ENCODE results near the gene FASN. TPM values are rescaled to one million over a fixed set of nuclear protein-coding genes. Genes with fewer than 3 reads are reported as not detected.

The FASN gene
- total RNA-seq, 1 experiment from 2014 or later: 956 TPM

DNA sequence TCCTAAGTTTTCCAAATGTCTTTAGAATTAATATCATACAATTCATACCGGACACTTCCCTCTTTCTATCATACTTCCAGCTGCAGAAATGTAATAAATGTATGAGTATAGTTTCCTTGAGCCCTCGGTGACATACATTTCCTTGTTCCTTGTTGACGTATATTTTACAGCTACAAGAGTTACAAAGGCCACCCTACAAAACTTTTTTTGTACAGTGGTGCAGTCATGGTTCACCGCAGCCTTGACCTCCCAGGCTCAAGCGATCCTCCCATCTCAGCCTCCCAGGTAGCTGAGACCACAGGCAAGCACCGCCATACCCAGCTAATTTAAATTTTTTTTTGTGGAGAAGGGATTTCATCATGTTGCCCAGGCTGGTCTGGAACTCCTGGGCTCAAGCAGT lies 25.2 kb downstream of the FASN start:
- POLR2A ChIA-PET: interaction anchor here (0.6 kb wide), 1 partner anchor 32 kb away, joined by 21 read pairs; no protein-coding TSS in a partner anchor

GRCh38 chr17:82070611-82071010 lies 27.4 kb downstream of the FASN start:
- ATAC-seq (no peak), DNase-seq (ENCODE audit: low read depth, low spot score) (no peak)
- no peak overlapping the region for H3K4me3 ChIP-seq (ENCODE audit: low read depth in 2 of 2, low read length in 2 of 2)
- TF ChIP-seq SIN3A (IDR thresholded peaks at IDR 0.05; ENCODE audit: borderline replicate concordance, insufficient read depth, low read depth, low read length) (no peak), POLR2AphosphoS5 (IDR thresholded peaks at IDR 0.05; ENCODE audit: low read depth, low read length) (no peak), TCF7L2 (IDR thresholded peaks at IDR 0.05; ENCODE audit: low read depth, low read length) (no peak), REST (IDR thresholded peaks at IDR 0.05; ENCODE audit: insufficient read depth in 1 of 2, low read depth in 2 of 2, low read length in 1 of 2) (no peak)
- TF ChIP-seq, protein P1, sequence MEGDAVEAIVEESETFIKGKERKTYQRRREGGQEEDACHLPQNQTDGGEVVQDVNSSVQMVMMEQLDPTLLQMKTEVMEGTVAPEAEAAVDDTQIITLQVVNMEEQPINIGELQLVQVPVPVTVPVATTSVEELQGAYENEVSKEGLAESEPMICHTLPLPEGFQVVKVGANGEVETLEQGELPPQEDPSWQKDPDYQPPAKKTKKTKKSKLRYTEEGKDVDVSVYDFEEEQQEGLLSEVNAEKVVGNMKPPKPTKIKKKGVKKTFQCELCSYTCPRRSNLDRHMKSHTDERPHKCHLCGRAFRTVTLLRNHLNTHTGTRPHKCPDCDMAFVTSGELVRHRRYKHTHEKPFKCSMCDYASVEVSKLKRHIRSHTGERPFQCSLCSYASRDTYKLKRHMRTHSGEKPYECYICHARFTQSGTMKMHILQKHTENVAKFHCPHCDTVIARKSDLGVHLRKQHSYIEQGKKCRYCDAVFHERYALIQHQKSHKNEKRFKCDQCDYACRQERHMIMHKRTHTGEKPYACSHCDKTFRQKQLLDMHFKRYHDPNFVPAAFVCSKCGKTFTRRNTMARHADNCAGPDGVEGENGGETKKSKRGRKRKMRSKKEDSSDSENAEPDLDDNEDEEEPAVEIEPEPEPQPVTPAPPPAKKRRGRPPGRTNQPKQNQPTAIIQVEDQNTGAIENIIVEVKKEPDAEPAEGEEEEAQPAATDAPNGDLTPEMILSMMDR (IDR thresholded peaks at IDR 0.05): no peak
- intact Hi-C loops (cut with micrococcal nuclease; ENCODE audit: unreplicated experiment) (no loop called here), in situ Hi-C loops (cut with HindIII; ENCODE audit: low pct_unique_long_range_greater_than_20kb, low sequenced_read_pairs) (no loop called here)
- POLR2A ChIA-PET: interaction anchor here (0.6 kb wide), 1 partner anchor 32 kb away, joined by 3 read pairs; no protein-coding TSS in a partner anchor
- no TSS peak for BruUV-seq (replicated peaks)
- no peaks in the 10 kb centered on the region for H3K9me3 ChIP-seq (ENCODE audit: control insufficient read depth, insufficient read depth, low read depth, low read length)
- no peaks in the 10 kb centered on the region for H3K36me3 ChIP-seq (ENCODE audit: control insufficient read depth, insufficient read depth, low read length)
- H3K27ac ChIP-seq (ENCODE audit: low read length): no peak overlapping the region
- CTCF ChIA-PET: no interaction called here
- no peaks in the 10 kb centered on the region for H3K27me3 ChIP-seq (ENCODE audit: control insufficient read depth, insufficient read depth, low read length)
- H3K4me1 ChIP-seq (ENCODE audit: control insufficient read depth, insufficient read depth, low read length): peaks cover 4% of the 10 kb centered on the region; the same call in 1 of the 2 replicates

More for the DNA sequence above, 25.2 kb downstream of the FASN start:
- CTCF ChIA-PET: interaction anchor here (0.7 kb wide), 1 partner anchor 31 kb away, joined by 3 read pairs; no protein-coding TSS in a partner anchor
- no peak for TF ChIP-seq SIN3A (IDR thresholded peaks at IDR 0.05; ENCODE audit: borderline replicate concordance, insufficient read depth, low read depth, low read length)
- no peak for TF ChIP-seq POLR2AphosphoS5 (IDR thresholded peaks at IDR 0.05; ENCODE audit: low read depth, low read length)
- TF ChIP-seq TCF7L2 (IDR thresholded peaks at IDR 0.05; ENCODE audit: low read depth, low read length): no peak
- no peak for TF ChIP-seq REST (IDR thresholded peaks at IDR 0.05; ENCODE audit: insufficient read depth in 1 of 2, low read depth in 2 of 2, low read length in 1 of 2)
- TF ChIP-seq, protein P1 (IDR thresholded peaks at IDR 0.05): no peak
- Histone ChIP-seq H3K4me1 (ENCODE audit: control insufficient read depth, insufficient read depth, low read length) (peaks cover 11% of the 10 kb centered on the region), H3K36me3 (ENCODE audit: control insufficient read depth, insufficient read depth, low read length) (no peaks in the 10 kb centered on the region), H3K27me3 (ENCODE audit: control insufficient read depth, insufficient read depth, low read length) (no peaks in the 10 kb centered on the region), H3K4me3 (ENCODE audit: low read depth in 2 of 2, low read length in 2 of 2) (no peak overlapping the region), H3K27ac (ENCODE audit: low read length) (no peak overlapping the region), H3K9me3 (ENCODE audit: control insufficient read depth, insufficient read depth, low read depth, low read length) (no peaks in the 10 kb centered on the region)
- in situ Hi-C loops (cut with HindIII; ENCODE audit: low pct_unique_long_range_greater_than_20kb, low sequenced_read_pairs) (no loop called here), intact Hi-C loops (cut with micrococcal nuclease; ENCODE audit: unreplicated experiment) (no loop called here)
- ATAC-seq (no peak), DNase-seq (ENCODE audit: low read depth, low spot score) (no peak)
- BruUV-seq (replicated peaks): no TSS peak

Measured in Panc1 (cell line).